Vagina (tissue), 2 donors: Measurements from ENCODE around the gene FAAP20.

ENCODE experiments used
- POLR2A ChIP-seq, 2 donors: fragments of 450-650 bp; IDR thresholded peaks; one replicate each; pipeline ENCODE4 v1.6.1; 2017; ENCODE audit warnings: antibody characterized with exemption in 2 of 2, mild to moderate bottlenecking in 2 of 2, moderate library complexity in 2 of 2
- POLR2AphosphoS5 ChIP-seq, 2 donors: sonication (generic); formaldehyde crosslinking; IDR thresholded peaks; one replicate each; pipeline ENCODE4 v1.9.0; 2017; ENCODE audit warnings: antibody characterized with exemption in 2 of 2, mild to moderate bottlenecking in 2 of 2, low read depth in 1 of 2; ENCODE audit not compliant: insufficient read depth in 1 of 2
- TF ChIP-seq, protein P1 (sequence below), 3 experiments: fragments of 450-650 bp in 2 of 3; fragments of 200-600 bp in 1 of 3; sonication (generic) in 1 of 3; IDR thresholded peaks; one replicate each; pipeline ENCODE4 v1.5.1; 2017 to 2019; ENCODE audit warnings: antibody characterized with exemption in 3 of 3, mild to moderate bottlenecking in 2 of 3, moderate library complexity in 2 of 3

DNA sequence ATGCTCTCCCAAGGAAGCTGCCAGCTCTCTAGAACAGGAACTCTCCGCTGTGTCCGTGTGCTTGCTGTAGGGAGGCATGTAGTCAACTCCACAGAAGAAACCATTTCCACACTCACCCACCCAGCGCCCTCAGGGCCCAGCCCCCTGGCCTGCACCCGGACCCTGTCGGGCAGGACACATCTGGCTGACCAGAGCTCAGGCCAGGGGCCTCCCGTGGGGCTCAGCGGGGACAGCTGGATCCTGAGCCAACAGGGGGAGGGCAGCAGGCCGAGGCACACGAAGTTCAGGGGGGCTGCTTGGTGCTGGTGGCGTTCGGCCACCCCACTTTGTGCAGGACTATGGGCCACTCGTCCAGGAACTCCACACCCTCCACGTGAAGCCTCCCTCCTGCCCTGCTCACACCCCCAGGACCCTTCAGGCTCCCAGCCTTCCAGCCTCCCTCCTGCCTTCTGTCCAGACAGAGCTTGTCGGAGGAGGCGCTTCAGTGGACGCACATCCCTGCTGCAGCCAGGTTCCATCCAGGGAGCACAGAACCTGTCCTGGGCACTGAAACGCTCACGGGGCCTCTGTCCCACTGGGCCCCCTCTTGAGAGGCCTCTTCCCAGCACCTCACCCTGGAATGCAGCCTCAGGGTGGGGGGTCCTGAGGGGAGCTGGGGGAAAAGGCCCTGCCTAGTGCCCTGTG, 15.0 kb upstream of the FAAP20 start:
- TF ChIP-seq POLR2A (IDR thresholded peaks at IDR 0.05) (no peak), POLR2AphosphoS5 (IDR thresholded peaks at IDR 0.05; ENCODE audit: insufficient read depth in 1 of 2, low read depth in 1 of 2) (no peak)
- TF ChIP-seq, protein P1, sequence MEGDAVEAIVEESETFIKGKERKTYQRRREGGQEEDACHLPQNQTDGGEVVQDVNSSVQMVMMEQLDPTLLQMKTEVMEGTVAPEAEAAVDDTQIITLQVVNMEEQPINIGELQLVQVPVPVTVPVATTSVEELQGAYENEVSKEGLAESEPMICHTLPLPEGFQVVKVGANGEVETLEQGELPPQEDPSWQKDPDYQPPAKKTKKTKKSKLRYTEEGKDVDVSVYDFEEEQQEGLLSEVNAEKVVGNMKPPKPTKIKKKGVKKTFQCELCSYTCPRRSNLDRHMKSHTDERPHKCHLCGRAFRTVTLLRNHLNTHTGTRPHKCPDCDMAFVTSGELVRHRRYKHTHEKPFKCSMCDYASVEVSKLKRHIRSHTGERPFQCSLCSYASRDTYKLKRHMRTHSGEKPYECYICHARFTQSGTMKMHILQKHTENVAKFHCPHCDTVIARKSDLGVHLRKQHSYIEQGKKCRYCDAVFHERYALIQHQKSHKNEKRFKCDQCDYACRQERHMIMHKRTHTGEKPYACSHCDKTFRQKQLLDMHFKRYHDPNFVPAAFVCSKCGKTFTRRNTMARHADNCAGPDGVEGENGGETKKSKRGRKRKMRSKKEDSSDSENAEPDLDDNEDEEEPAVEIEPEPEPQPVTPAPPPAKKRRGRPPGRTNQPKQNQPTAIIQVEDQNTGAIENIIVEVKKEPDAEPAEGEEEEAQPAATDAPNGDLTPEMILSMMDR (IDR thresholded peaks at IDR 0.05) = no peak
